ENCODE measurements around the gene ARRDC3.
A peak's percentile ranks its signal among the peaks of the same experiment; 100 is the strongest.
"Not testable (repeated sequence)": the region's sequence is repeated elsewhere in the genome, so short reads cannot be mapped to it uniquely, and the experiment has no call there.

The ARRDC3 gene

GRCh38 chr5:91359962-91360609 is 23.0 kb downstream of the ARRDC3 start:
- DNase-seq (ENCODE audit: low read depth) = no peak

DNA sequence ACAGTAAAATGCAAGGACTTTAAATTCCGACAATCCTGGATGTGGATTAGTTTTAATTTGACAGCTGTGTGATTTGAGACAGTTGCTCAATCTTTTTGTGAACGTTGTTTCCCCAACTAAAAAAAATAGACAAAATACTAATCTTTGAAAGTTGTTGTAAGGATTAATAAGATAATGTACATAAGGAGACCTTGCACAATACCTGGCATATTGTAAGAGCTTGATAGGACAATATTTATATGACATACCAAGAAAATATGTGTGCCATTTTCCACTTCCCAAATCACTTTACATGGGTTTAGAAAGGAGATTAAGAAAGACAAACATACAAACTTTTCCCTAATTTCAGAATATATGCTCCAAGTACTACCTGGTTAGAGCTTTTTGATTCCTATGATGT is 25.3 kb downstream of the ARRDC3 start:
- no peak for DNase-seq (ENCODE audit: low read depth)

GRCh38 chr5:91357012-91357634 is 26.0 kb downstream of the ARRDC3 start:
- no peak for DNase-seq (ENCODE audit: low read depth)

- DNase-seq (ENCODE audit: low read depth) = not testable (repeated sequence)
Observed at GRCh38 chr5:91354867-91355266, 28.2 kb downstream of the ARRDC3 start.

- DNase-seq (ENCODE audit: low read depth) = no peak
Observed at GRCh38 chr5:91352831-91353695, 30.1 kb downstream of the ARRDC3 start.

- no peak for DNase-seq (ENCODE audit: low read depth)
Observed at GRCh38 chr5:91345461-91345860, 37.7 kb downstream of the ARRDC3 start.

GRCh38 chr5:91344661-91345200 is 38.4 kb downstream of the ARRDC3 start:
- not testable (repeated sequence) for DNase-seq (ENCODE audit: low read depth)

- no peak for DNase-seq (ENCODE audit: low read depth)
Observed at GRCh38 chr5:91343916-91344315, 39.2 kb downstream of the ARRDC3 start.

- not testable (repeated sequence) for DNase-seq (ENCODE audit: low read depth)
Observed at GRCh38 chr5:91342931-91343330, 40.2 kb downstream of the ARRDC3 start.

GRCh38 chr5:91341154-91341553 is 42.0 kb downstream of the ARRDC3 start:
- DNase-seq (ENCODE audit: low read depth) = no peak

DNA sequence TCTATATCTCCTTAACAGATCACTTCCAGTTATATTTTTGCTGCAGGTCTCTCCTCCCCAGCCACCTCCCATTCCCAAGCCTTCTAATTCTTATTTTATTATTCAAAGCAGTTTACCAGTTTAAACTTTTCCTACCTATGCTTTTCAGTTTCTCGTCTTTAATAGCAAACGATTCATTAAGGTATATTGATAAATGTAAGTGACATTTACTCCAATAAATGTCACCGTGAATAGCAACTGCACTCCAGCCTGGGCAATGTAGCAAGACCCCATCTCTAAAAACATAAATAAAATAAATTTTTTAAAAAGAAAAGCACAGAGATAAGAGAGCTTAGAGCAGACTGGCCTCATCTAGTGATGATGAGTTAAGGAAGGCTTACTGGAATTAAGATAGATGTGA is 42.6 kb downstream of the ARRDC3 start:
- no peak for DNase-seq (ENCODE audit: low read depth)

- DNase-seq (ENCODE audit: low read depth) = no peak
Observed at GRCh38 chr5:91339063-91339705, 43.9 kb downstream of the ARRDC3 start.

DNA sequence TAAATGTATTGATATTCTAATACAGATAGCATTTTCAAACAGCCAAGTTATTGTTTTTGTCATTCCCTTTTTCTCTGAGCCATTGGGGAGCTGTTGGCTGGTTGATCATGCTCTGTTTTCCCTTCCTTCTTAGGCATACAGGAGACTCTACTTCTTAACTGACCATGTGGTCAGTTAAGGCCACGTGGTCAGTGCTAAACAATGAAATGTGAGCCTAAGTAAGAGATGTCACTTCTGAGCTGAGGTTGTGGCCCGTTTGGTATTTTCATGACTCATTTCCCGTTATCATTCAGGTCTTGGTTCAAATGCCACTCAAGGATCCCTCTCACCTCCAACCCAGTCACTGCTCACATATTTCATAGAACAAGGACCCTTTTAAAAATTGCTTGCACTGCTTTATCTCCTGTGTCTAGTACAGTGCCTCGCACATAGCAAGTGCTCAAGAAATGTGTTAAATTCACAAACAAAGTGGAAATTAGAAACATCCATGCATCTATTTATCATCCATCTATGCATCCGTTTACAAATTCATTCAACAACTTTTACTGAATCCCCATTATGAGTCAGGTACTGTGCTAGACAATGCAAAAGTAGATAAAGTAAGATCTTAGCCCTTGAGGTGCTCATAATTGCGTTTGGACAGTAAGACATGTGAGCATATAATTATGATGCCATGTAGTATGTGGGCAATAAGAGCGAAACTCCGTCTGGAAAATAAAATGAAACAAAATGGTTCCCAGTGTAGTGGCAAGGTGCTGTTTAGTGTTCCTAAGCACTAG is 50.7 kb downstream of the ARRDC3 start:
- DNase-seq (ENCODE audit: low read depth) = peak; percentile 38

GRCh38 chr5:91331705-91332104 is 51.4 kb downstream of the ARRDC3 start:
- no peak for DNase-seq (ENCODE audit: low read depth)

DNA sequence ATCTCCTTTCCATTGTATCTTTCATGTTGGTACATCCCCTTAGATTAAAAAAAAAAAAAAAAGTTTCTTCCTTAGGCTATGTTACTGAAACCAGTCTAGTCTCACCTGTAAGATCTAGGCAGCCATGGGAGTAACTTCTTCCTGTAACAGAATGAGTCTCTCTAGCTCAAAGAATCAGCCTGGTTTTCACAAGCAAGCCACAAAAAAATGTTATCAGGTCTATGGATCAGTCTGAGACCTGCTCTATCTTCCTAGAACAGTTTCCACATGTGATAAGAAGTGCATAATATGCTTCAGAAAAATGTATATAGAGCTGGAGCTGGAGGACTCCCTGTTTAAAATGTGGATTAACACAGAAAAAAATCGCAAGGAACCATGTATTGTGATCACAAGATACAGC is 53.8 kb downstream of the ARRDC3 start:
- DNase-seq (ENCODE audit: low read depth) = no peak

DNA sequence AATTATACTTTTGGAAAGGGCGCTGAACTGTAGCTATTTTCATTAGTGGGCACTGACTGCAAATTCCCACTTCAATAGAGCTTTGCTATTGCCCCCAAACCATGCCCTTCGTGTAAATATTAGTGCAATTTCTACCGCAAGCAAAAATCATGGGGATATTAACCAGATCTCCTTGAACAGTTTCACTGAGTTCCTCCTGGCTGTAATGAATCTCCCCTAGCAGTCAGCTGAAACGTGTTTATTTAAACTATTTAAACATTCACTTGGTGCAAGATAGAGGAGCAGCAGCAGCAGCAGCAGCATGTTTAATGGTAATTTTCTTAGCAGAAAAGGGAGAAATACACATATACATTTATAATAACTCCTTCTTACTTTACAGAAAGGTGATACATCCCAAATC is 54.4 kb downstream of the ARRDC3 start:
- DNase-seq (ENCODE audit: low read depth) = no peak

DNA sequence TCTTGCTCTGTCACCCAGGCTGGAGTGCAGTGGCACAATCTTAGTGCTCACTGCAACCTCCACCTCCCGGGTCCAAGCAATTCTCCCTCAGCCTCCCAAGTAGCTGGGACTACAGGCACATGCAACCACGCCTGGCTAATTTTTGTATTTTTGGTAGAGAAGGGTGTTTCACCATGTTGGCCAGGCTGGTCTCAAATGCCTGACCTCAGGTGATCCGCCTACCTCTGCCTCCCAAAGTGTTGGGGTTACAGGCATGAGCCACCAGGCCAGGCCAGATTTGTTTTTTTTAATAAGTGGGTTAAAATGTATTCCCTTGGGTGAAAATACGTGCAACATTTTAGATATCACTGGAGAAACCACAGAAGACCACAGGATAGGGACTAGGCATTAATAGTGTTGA is 60.1 kb downstream of the ARRDC3 start:
- DNase-seq (ENCODE audit: low read depth) = not testable (repeated sequence)

DNA sequence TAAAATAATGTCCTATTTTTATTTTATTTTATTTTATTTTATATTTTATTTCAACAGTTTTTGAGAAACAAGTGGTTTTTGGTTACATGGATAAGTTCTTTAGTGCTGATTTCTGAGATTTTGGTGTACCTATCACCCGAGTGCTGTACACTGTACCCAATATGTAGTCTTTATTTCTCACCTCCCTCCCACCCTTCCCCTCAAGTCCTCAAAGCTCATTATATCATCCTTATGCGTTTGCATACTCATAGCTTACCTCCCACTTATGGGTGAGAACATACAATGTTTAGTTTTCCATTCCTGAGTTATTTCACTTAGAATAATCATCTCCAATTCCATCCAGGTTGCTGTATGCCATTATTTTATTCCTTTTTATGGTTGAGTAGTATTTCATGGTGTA is 63.5 kb downstream of the ARRDC3 start:
- no peak for DNase-seq (ENCODE audit: low read depth)

- DNase-seq (ENCODE audit: low read depth) = no peak
Observed at GRCh38 chr5:91318724-91319123, 64.4 kb downstream of the ARRDC3 start.
